Mammary microvascular endothelial cell (primary cell): ENCODE measurements around the gene PURB. TPM values are rescaled to one million over a fixed set of nuclear protein-coding genes. Genes with fewer than 3 reads are reported as not detected.

Source experiments
- total RNA-seq: library from RNA; depleted of rRNA; stranded (reverse); fragments of >200 nt; gene quantifications from 2 replicates; pipeline ENCODE4 v1.2.3, GENCODE V29; 2015

The PURB gene
- 10.8 and 11.5 TPM in 2 replicates for total RNA-seq

DNA sequence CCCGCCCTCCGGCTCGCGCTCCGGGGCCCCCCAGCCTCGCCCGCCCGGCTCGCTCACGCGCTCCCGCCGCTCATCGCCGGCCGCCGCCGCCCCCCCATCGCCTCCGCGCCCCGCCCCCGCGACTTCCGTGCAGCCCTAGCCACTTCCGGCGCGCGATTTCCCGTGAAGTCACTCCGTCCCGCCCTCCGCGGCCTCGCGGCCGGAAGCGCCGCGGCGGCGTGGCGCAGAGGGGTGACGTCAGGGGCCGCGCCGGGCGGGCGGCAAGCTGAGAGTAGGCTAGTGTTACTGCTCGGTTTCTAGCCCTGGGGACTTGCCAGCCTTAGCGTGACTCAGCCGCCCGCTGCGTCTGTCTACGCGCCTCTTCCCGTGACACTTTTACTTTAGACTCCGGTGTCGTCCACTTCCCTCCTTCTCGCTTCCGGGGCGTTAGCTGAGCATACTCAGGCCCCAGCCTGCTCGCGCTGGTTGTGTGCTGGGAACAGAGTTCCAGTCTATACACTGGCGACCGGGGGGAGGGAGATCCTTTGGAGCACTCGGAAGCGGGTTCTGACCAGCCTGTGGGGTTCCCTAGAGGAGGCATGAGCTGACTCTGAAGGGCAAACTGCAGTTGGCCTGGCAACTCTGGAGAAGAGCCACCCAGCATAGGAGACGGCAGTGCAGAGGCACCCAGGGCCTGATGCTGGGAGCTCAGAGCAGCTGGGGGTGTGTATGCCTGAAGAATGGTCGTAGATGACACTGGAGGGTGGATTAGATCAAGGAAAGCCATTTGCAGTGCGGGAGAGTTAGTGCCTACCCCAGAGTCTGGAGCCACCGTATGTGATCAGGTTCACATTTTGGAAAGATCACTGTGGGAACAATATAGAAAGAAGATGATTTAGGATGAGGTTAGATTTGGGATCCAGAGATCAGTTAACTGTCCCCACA is at the start of gene PURB:
TSS of gene PURB (minus strand) at position 137 of the 924 bp plus-strand sequence. CDS start 182 bp downstream, outside the sequence.

DNA sequence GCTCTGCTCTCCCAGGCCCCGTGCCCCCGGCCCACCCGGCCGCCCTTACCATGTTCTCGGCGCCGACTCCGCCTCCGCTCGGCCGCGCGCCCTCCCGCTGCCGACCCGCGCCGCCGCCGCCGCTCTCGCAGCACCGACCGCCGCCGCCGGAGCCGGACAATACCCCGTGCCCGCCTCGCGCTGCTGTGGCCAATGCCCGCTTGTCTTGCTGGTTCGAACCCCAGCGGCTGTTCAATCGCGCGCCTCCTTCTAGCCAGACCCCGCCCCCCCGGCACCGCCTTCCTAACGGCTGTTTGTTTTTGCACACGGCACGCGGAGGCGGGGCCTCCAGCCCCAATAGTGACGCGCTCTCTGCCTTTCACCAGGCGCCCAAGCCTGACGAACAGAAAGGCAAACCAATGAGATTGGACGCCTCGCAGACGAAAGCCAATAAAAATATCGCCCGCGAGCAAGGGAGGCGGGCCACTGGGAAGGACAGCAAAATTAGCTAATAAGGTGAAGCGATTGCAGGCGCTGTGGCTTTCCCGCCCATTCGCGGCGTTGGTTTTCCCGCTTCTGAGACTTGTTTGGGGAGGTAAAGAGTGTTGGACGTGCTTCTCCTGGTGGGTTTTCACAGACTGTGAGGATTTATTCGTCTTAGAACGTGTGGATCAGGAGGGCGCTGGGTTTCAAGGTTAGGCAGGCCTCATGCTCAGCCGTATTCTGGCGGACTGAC is 37.3 kb downstream of the PURB start, which contains the start of gene H2AZ2:
TSS of gene H2AZ2 (minus strand) at position 168 of the 715 bp plus-strand sequence. CDS start at position 52, 116 bp downstream.

Other genes starting within 250 kb of the PURB start
- gene ZMIZ2, start 136.7 kb downstream of the PURB start, total RNA-seq = 14.9 and 21.5 TPM in 2 replicates
- gene PPIA, start 88.8 kb downstream of the PURB start, total RNA-seq = 5,102 and 5,188 TPM in 2 replicates
- gene H2AZ2, start 37.4 kb downstream of the PURB start, total RNA-seq = 204 and 221 TPM in 2 replicates
- under 0.01 and 0.25 TPM in 2 replicates for gene MYO1G, start 93.5 kb upstream of the PURB start, total RNA-seq
- gene CCM2, start 114.7 kb upstream of the PURB start, total RNA-seq = 60.4 and 65.9 TPM in 2 replicates
- gene NACAD, start 203.4 kb upstream of the PURB start, total RNA-seq = 0.73 and 1.3 TPM in 2 replicates
- 70.5 and 73.6 TPM in 2 replicates for gene TBRG4, start 226.2 kb upstream of the PURB start, total RNA-seq